ENCODE results near the gene OR2A14.

DNA sequence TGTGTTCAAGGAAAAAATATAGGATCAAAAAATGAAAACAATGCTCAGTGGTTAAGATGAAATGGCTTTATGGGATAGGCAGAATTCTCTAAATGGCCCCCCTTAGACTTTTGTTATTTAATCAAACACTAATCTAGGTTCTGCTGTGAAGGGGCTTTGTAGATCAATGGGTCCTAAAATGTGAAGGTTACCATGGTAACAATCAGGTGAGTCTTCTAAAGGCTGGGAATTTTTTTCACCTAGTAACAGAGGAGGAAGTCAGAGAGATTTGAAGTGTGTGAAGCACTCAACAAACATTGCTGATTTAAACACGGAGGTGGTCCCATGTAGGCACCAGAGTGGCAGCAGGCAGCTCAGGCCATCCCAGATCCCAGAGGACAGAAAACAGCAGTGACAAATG is 11.1 kb downstream of the OR2A14 start:
- no peak for TF ChIP-seq EZH2 (IDR thresholded peaks at IDR 0.05; ENCODE audit: low read depth)
- TF ChIP-seq, protein P1, sequence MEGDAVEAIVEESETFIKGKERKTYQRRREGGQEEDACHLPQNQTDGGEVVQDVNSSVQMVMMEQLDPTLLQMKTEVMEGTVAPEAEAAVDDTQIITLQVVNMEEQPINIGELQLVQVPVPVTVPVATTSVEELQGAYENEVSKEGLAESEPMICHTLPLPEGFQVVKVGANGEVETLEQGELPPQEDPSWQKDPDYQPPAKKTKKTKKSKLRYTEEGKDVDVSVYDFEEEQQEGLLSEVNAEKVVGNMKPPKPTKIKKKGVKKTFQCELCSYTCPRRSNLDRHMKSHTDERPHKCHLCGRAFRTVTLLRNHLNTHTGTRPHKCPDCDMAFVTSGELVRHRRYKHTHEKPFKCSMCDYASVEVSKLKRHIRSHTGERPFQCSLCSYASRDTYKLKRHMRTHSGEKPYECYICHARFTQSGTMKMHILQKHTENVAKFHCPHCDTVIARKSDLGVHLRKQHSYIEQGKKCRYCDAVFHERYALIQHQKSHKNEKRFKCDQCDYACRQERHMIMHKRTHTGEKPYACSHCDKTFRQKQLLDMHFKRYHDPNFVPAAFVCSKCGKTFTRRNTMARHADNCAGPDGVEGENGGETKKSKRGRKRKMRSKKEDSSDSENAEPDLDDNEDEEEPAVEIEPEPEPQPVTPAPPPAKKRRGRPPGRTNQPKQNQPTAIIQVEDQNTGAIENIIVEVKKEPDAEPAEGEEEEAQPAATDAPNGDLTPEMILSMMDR (conservative IDR thresholded peaks at IDR 0.05): no peak

All from PC-9 (cell line).